ENCODE measurements around the gene EGFL7.
"Not testable (repeated sequence)": the region's sequence is repeated elsewhere in the genome, so short reads cannot be mapped to it uniquely, and the experiment has no call there.

The EGFL7 gene

DNA sequence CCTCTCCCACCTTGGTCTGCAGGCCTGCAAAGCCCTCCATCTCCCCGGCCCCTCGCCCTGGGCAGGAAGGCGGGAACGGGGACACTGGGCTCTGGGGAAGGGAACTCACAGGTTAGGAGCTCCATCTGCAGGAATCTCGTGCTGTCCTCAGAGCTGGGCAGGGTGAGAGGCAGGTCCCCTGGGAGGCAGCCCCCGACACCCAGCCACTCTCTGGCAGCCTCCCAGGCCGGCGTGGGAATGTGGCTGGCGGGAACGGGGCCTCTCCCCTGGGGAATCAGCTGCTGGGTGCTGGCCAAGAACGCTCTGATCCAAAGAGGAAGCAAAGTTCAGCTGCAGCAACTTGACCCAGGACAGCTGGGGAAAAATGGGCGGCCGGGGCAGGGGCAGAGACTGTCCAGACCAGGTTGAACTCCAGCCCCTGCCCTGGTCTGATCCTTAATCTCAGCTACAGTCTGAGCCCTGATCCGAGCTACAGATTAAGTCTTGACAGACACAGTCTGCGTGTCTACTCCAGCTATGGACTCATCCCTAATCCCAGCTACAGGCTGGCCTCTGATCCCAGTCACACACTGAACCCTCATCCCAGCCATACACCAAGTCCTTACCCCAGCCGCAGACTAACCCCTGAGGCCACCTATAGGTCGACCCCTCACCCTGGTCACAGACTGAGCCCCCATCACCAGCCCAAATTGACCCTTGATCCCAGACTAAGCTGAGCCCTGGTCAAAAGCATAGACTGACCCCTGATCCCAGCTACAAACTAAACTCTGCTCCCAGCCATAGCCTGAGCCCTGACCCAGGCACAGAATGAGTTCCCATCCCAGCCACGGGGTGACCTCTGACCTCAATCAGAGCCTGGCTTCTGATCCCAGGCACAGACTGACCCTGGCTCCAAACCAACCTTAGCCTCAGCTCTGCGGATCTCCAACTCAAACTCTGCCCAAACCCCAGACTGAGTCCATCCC, 37.3 kb upstream of the EGFL7 start:
- FAIRE-seq: no peak

DNA sequence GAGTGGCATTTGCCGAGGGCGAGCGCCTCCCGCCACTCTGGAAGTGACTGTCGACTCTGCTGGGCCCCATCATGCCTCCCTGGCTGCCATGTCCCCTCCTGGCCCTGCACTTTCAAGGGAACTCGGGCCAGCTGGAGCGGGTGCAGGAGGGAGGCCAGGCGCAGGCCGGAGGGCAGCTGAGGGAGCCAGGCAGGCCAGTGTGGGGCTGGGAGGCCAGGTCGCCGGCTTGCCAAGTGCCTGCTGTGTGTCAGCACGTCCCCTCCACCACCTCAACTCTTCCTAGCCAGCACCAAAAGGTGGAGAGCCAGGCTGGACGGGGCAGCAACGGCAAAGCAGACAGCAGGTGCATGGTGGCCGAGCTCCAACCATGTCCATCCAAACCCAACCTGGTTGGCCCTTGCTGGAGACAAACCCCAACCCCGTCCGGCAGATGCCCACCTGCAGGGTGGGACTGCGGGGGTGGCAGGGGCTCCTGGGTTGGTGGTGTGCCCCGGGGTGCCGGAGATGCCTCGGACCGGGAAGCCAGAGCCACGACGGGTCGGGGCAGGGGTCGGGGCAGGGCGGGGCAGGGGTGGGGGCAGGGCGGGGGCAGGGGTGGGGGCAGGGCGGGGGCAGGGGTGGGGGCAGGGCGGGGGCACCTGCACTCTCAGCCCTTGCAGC, 36.5 kb upstream of the EGFL7 start:
- FAIRE-seq: no peak

DNA sequence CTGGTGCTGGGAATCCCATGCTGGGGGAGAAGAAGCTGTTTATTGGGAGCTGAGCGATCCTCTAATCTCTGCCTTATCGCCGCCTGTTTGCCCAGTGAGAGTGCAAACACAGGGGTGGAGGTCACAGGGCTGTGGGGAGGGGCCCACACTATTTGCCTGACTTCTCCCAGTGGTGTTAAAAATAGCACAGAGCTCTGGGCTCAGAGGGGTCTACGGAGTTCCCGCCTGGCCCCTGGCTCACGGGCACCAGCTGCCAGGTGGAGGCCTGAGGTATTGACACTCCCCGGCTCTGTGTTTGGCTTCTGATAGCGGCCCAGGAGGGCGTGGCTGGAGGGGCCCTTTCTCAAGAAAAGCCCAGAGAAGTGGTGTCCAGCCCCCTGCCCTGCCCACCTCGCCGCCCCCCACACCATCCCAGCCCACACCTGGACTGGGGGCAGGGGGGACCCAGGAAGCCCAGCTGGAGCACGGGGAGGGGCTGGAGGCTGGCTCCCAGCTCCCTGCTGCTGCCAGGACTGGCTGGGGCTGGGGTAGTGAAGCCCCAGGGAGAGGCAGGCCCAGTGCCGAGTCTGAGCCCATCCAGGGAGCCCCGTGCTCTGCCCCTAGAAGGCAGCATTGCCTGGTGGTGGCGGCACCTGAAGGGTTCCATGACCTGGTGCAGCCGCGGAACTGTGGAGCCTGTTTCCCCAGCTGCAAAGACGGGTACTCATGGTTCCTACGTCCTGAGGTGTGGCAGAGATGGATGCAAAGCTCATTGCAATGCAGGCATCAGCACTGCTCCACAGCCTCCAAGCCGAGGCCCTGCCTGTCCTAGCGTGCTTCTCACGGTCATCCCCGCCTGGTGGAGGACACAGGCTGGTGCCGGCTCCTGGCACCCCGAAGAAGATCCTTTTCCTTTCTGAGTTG, 35.7 kb upstream of the EGFL7 start:
- no peak for FAIRE-seq

DNA sequence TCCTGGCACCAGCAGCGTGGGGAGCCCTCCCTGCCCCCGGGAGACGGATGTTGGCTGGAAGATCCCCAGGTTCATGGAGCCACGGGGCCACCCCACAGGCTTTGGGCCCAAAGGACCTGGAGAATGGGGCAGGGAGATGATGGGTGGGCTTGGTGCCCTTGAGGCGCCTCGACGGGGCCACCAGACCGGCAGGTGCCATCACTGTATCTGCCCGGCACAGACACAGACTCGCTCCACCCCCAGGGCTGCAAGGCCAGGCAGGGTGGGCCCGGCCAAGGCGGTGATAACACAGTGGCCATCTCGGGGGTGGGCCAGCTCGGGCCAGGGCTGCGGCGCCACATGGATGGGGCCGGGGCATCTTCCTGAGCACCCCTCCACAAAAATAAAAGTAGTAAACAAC, 35.0 kb upstream of the EGFL7 start:
- FAIRE-seq: no peak

DNA sequence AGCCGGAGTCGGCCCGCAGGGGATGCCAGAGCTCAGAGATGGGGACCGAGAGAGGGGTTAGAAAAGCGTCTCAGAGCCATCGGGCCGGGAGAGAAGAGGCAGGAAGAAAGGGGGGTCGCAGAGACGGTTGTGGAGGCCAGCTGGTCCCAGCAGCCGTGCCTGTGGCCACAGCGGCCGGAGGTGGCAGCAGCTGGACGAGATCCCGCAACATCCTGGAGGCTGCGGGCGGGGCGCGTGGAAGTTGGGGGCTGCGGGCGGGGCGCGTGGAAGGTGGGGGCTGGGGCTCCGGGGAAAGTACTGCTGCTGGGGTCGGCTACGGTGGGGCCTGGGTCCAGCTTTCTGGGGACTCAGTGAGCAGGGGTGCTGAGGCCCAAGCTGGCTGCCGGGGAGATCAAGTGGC, 34.4 kb upstream of the EGFL7 start:
- FAIRE-seq: no peak

DNA sequence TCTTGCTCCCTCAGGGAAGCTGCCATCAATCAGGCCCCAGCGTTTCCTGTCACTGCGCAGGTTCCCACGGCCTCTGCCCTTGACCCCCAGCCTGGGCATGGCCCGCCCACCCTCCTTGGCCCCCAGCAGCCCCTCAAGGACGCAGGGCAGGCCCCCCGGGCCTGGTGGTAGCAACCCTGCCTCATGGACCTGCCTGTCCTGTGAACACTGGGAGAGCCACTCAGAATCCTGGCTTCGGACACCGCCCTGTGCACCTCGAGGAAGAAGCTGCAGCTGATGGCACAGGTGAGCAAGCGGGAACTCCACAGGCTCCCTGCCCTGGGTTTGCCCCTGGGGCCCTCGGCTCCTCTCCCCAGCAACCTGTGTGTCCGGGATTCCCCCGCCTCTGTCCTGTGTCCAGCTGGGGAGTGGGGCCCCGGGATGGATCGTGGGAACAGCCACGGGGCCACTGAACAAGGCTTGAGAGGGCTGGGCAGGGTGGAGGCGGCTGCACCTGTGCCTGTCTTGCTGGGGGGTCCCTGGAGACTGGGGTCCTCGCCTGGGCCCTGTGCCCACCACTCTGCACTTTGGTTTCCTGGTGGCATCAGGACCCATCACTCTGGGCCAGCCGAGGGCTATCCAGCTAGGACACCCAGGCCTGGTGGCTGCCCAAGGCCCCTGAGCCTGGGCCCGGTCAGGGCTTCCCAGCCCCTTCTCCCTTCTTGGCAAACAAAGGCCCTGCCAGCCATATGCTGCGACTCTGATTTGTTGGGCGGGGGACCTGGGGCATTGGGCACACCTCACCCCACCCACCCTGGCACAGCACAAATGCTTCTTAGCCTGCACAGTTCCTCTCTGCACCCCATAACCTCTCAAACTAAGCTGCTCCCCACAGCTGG, 33.5 kb upstream of the EGFL7 start:
- no peak for FAIRE-seq

DNA sequence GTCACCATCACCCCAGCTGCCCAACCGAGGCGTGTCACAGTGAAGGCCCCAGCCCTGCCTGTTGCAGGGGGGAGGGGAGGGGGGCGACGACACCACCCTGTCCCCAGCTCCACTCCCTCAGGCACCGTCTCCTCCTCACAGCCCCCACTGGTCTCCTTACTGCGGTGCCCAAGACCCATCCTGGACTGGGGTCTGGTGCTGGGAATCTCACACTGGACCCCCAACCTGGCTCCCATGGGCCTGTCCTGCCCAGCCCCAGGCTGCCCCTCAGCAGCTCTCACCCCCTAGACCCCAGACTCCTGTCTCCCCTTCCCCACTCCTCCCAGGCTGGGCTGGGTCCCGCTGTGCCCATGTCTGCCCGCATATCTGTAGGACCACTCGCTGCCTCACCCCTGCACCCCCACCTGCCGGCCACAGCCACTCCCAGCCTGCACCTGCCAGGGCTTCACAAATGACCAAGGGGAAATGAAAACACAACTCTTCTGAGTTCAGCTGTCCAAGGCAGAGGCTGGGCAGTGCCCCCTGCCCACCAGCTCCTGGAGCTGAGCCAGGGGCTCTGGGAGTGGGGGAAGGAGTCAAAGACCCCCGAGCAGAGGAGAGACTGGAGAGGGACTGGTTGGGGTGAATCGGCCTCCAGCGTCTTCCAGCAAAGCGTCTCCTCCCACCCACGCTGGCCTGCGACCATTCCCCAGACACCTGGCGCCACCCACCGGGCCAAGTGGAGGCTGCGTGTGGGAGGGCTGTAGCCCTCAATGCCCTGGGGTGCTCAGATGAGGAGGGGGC, 32.6 kb upstream of the EGFL7 start:
- FAIRE-seq: no peak

DNA sequence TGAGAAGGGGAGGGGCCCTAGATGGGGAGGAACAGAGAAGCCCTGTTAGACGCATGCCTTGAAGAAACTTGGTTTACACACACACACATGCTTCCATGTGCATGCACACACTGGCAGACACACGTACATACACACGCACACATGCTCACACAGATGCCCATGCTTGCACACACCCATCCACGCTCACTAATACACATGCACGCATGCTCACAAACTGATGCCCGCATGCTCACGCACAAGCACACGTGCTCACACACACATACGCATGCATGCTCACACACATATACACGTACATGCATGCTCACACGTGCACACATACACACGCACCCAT, 32.1 kb upstream of the EGFL7 start:
- no peak for FAIRE-seq

DNA sequence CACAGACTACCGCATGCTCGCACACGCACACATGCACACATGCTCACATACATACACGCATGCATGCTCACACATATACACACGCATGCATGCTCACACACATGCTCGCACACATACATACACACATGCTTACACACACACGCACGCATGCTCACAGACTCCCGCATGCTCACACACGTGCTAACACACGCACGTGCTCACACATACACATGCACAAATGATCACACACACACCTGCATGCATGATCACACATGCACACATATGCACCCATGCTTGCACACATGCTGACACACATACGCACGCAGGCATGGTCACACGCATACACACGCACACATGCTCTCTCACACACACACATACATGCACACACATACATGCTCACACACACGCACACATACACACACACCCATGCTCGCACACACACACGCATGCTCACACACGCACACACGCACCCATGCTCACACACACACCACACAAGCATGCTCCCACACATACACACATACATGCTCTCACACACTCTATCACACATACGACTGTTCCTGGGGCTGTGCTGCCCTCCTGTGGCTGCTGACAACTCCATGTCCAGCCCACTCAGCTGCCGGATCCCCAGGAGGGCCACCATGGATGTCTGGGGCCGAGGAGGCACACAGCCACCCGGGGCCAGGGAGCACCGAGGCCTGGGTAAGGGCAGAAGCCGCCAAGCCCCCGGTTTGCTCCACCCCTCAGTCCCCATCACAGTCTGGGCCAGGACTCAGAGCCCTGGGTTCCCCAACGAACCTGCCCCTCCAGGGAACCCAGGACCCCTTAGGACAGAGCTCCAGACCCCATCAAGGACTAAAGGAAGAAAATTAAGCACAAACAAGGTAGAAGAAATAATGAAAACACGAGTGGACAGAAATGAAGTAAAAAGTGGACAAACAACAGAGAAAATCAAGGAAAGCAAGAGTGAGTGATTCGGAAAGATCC, 31.4 kb upstream of the EGFL7 start:
- no peak for FAIRE-seq

DNA sequence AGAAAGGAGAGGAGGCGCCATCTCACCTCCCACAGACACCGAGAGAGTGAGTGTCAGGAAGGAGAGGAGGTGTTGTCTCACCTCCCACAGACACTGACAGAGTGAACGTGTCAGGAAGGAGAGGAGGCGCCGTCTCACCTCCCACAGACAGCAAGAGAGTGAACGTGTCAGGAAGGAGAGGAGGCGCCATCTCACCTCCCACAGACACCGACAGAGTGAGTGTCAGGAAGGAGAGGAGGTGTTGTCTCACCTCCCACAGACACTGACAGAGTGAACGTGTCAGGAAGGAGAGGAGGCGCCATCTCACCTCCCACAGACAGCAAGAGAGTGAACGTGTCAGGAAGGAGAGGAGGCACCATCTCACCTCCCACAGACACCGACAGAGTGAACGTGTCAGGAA, 30.6 kb upstream of the EGFL7 start:
- not testable (repeated sequence) for FAIRE-seq

DNA sequence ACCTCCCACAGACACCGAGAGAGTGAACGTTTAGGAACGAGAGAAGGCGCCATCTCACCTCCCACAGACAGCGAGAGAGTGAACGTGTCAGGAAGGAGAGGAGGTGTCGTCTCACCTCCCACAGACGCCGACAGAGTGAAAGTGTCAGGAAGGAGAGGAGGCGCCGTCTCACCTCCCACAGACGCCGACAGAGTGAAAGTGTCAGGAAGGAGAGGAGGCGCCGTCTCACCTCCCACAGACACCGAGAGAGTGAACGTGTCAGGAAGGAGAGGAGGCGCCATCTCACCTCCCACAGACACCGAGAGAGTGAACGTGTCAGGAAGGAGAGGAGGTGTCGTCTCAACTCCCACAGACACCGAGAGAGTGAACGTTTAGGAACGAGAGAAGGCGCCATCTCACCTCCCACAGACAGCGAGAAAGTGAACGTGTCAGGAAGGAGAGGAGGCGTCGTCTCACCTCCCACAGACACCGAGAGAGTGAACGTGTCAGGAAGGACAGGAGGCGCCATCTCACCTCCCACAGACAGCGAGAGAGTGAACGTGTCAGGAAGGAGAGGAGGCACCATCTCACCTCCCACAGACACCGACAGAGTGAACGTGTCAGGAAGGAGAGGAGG, 30.1 kb upstream of the EGFL7 start:
- not testable (repeated sequence) for FAIRE-seq

DNA sequence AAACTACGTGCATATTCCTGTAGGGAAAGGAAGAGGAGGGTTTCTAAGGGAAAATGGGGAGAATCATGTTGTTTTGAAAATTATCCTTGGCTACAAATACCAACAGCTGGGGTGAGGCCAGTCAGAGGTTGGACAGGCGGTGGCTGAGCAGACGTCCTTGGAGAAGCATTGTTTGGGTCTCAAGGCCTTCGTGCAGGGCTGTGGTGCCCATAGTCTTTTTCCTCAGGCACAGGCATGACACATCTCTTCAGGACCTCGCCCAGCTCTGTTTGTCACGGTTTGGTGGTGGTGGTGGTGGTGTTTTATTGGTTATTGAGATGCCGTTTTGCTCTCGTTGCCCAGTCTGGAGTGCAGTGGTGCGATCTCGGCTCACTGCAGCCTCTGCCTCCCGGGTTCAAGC, 27.8 kb upstream of the EGFL7 start:
- no peak for FAIRE-seq

DNA sequence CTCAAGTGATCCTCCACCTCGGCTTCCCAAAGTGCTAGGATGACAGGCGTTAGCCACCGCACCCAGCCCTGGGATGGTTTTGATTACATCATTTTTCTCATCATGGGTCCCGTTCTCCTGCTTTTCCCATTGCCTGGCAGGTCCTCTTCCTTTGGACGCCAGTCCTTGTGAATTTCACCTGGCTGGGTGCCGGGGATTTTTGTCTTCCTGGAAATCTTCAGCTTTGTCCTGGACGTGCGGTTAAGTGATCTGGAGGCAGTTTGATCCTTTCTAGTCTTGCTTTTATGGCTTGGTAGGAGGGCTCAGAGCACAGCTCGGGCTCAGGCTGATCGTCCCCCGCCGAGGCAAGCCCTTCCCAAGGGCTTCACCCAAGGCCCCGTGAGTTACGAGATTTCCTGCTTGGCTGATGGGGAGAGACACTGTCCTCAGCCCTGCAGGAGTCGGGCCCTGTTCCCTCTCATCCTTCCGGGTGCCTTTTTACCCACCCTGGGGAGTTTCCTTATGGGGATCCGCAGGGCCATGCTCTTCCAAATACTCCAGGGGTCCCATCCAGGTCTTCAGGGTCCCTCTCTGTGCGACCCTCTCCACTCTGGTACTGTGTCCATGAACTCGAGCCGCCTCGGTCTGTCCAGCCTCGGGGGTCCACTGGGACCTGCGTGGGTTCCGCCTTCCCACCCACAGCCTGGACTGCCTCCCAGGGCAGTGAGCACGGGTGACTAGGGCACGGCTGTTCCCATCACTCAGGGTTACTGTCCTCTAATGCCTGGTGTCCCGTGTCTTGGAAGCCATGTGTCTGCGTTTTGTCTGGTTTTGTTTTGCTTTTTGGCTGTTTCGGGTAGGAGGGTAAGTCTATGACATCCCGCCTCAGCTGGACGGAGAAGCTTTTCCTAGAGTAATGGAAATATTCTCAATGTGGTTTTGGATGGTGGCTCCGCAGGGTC, 22.3 kb upstream of the EGFL7 start:
- FAIRE-seq: no peak

DNA sequence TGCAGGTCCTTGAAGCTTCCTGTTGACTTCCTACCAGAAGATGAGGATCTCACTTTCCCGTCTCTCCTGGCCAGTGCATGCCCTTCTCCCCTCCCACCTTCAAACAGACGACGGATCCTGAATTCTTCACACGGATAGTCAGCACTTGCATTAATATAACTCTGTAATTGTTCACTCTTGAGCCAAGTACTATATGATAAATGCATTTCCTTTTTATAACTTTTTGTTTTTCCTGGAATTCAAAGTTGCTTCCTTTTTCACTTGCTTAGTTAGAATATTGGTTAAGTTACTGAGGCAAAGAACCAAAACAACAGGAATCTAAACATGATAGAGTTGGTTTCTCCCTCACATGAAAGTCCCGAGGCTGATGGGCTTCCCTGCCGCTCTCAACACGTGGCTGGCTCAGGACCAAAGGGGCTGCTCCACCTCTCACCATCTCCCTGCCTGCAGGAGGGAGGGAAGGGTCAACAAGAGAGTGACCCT, 20.2 kb upstream of the EGFL7 start:
- no peak for FAIRE-seq

DNA sequence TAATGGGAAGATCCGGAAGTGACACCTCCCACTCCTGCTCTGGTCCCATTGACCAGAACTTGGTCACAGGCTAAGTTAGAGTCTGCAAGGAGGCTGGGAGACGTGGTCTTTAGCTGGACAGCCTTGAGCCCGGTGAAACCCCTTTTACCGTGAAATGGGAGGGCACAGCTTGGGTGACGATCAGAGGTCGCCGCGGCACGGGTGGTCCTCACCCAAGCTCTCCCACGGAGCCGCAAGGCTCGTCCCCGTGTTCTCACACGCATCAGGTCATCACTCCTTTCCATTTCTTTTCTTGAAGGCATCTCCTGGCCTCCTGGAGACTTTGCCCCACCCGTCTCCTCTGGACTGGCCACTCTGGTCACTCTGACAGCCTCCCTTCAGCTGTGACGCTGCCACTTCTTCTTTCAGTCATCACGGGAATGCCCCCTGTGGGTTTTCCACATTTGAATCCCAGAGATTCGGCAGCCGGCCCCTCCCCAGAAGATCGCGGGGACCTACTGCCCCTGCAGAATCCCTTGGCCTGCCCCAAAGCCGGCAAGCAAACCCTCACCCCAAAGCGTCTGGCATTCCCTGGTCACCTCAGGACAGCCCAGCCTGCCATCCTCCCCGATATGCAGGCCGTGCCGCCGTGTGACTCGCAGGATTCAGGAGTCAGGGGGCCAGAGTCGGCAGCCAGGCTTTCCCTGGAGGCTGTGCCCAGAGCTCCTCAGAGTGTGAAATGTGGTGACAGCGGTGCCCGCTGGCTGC, 18.9 kb upstream of the EGFL7 start:
- no peak for FAIRE-seq

DNA sequence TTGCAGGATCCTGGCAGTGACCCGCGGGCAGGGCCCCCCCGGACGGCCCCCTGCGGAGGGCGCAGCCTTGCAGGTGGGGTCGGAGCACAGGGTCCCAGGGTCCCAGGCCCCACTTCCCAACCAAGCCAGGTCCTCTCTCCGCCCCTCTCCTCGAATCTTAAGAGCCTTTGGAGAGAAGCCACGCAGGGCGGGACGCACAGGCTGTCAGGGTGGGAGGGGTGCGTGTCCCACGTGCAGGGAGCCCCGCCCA, 18.4 kb upstream of the EGFL7 start:
- FAIRE-seq: no peak

DNA sequence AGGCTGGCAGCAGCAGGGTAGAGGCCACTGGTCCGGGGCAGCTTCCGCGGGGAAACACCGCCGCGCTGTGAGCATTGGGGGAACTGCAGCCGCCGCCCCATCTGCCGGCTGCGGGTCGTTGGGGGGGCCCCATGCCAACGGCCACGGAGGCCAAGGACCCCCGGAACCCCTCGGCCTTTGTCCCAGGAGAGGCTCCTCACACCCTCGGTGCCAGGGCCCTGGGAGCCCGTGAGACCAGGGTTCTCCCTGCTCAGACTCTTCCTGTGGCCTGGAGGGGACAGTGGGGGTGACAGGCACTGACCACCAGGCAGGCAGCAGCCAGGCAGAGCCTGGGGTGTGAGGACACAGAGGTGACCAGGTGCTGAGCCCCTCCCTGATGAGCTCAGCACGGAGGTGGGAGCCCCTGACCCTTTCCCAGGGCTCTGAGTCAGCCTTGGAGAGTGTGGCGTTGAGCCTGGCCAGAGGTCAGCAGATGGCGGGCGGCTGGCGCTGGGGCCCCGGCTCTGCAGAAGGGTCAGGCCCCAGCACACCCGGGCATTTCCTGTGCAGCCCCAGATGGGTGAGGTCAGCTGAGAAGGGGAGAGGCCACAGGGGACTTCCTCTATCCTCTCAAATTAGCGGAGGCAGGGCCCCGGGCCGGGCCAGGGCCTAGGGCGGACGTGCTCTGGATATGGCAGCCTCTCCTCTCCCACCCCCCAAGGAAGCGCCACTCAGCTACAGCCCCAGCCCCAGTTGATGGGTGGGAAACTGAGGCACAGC, 17.9 kb upstream of the EGFL7 start:
- no peak for FAIRE-seq

All from endometrium (tissue), 2 donors.